K562 (cell line): ENCODE data around the gene NAPEPLD. TPM values are rescaled to one million over a fixed set of nuclear protein-coding genes. Genes with fewer than 3 reads are reported as not detected.
"Not testable (repeated sequence)": the region's sequence is repeated elsewhere in the genome, so short reads cannot be mapped to it uniquely, and the experiment has no call there.

Experiments used
- ATAC-seq: fragments of 200-7000 bp; cut with Tn5 transposase; 3 replicates; pipeline ENCODE4 v1.9.1; 2020; ENCODE audit warnings: moderate library complexity
- BruUV-seq: library from RNA; stranded (reverse); fragments of 400-500 nt; replicated peaks from 2 replicates; lab custom pipeline; 2021; lab: Mats Ljungman, UMichigan
- CTCF ChIA-PET: fragments of 300-600 bp; formaldehyde crosslinking; extraction: SDS; loops from one replicate; lab custom pipeline; 2021; ENCODE audit warnings: low intra/inter-chr PET ratio; lab: Yijun Ruan, JAX
- POLR2A ChIA-PET: fragments of 300-600, 350-650 bp; sonication (Branson Sonifier 250); formaldehyde crosslinking; extraction: SDS; loops from one replicate; lab custom pipeline; 2021; ENCODE audit warnings: antibody characterized with exemption, inconsistent platforms; lab: Yijun Ruan, JAX
- DNase-seq, 4 experiments: peaks; one replicate each; pipeline versions ENCODE4 v3.0.0 to v3.0.0-alpha.2; 2011 to 2018; ENCODE audit warnings: low spot score in 3 of 4, mixed read lengths in 3 of 4; ENCODE audit errors: extremely low read depth in 1 of 4
- FAIRE-seq: peaks from 2 replicates; lab custom pipeline; 2011; peaks lifted over from hg19 to GRCh38; lab: Jason Lieb, UNC
- H2AFZ ChIP-seq: 2 replicates; pipeline ENCODE4 v1.6.0; 2011; ENCODE audit warnings: low read depth, low read length, control low read depth, inconsistent platforms
- H3K27ac ChIP-seq: fragments of 200-600 bp; 3 replicates; pipeline ENCODE4 v1.8.0; 2011; ENCODE audit warnings: low read depth, mild to moderate bottlenecking, control low read depth, inconsistent platforms, low read length, moderate library complexity, mixed read lengths; ENCODE audit errors: extremely low read depth
- H3K27me3 ChIP-seq, 2 experiments: fragments of 300-600 bp in 1 of 2; 2 replicates in 1 of 2; 3 replicates in 1 of 2; pipeline versions ENCODE4 v1.6.0 to v1.8.0; 2011; ENCODE audit warnings: inconsistent platforms in 2 of 2, low read length in 2 of 2, mild to moderate bottlenecking in 1 of 2, mixed read lengths in 1 of 2, moderate library complexity in 1 of 2; ENCODE audit not compliant: control insufficient read depth in 2 of 2, insufficient read depth in 2 of 2
- H3K36me3 ChIP-seq: fragments of 300-600 bp; 3 replicates; pipeline ENCODE4 v1.8.0; 2011; ENCODE audit warnings: mild to moderate bottlenecking, low read length, inconsistent platforms; ENCODE audit not compliant: control insufficient read depth, insufficient read depth
- H3K4me1 ChIP-seq, 2 experiments: fragments of 200-600 bp in 1 of 2; replicated peaks in 1 of 2; 2 replicates in 1 of 2; 3 replicates in 1 of 2; pipeline versions ENCODE4 v1.5.1 to v1.8.0; 2011; ENCODE audit warnings: inconsistent platforms in 2 of 2, low read length in 2 of 2, mild to moderate bottlenecking in 1 of 2, mixed read lengths in 1 of 2, moderate library complexity in 1 of 2; ENCODE audit not compliant: control insufficient read depth in 2 of 2, insufficient read depth in 2 of 2
- H3K4me2 ChIP-seq: 2 replicates; pipeline ENCODE4 v1.6.1; 2011; ENCODE audit warnings: low read length, control low read depth, inconsistent platforms, mixed read lengths; ENCODE audit not compliant: insufficient read depth
- H3K4me3 ChIP-seq: fragments of 200-600 bp; sonication (generic), shearing (Covaris generic); 2 replicates; pipeline ENCODE4 v1.5.1; 2016; ENCODE audit warnings: control low read depth, inconsistent platforms
- H3K79me2 ChIP-seq: fragments of 200-600 bp; 3 replicates; pipeline ENCODE4 v1.8.0; 2011; ENCODE audit warnings: low read length, inconsistent platforms; ENCODE audit not compliant: control insufficient read depth, insufficient read depth
- H3K9ac ChIP-seq, 2 experiments: 2 replicates each; pipeline versions ENCODE4 v1.6.0 to v1.6.1; 2011; ENCODE audit warnings: low read depth in 2 of 2, low read length in 2 of 2, control low read depth in 1 of 2, inconsistent platforms in 1 of 2, mild to moderate bottlenecking in 1 of 2, mixed read lengths in 1 of 2; ENCODE audit not compliant: insufficient read depth in 1 of 2
- H3K9me1 ChIP-seq: one replicate; pipeline ENCODE4 v1.6.0; 2011; ENCODE audit warnings: inconsistent platforms, mild to moderate bottlenecking, low read length, moderate library complexity; ENCODE audit not compliant: control insufficient read depth, insufficient read depth
- H3K9me3 ChIP-seq: replicated peaks from 2 replicates; pipeline ENCODE4 v1.5.1; 2011; ENCODE audit warnings: low read depth, low read length, inconsistent platforms; ENCODE audit not compliant: control insufficient read depth, insufficient read depth
- H4K20me1 ChIP-seq: replicated peaks from 2 replicates; pipeline ENCODE4 v1.6.1; 2011; ENCODE audit warnings: low read length, inconsistent platforms, mixed read lengths; ENCODE audit not compliant: control insufficient read depth, insufficient read depth
- SPI1 ChIP-seq: IDR thresholded peaks from 2 replicates; pipeline ENCODE4 v1.6.1; 2011; ENCODE audit warnings: low read depth, low read length, control low read depth, borderline replicate concordance
- WGBS: fragments of 100-300 bp; shearing (Covaris generic); methylation state at CpG from one replicate; pipeline ENCODE4 v1.1.6; 2016; ENCODE audit warnings: low coverage, mixed read lengths; ENCODE audit not compliant: insufficient coverage; ENCODE audit errors: missing lambda C conversion rate; 5-methylcytosine and 5-hydroxymethylcytosine counted together
- in situ Hi-C: fragments of 300-500 bp; cut with MboI; formaldehyde crosslinking; loops from 4 replicates; pipeline ENCODE4 v1.15.0; 2018; ENCODE audit warnings: inconsistent platforms, mixed read lengths
- intact Hi-C: fragments of 100-400 bp; cut with micrococcal nuclease; formaldehyde crosslinking; loops from 2 replicates; pipeline ENCODE4 v1.14.2; 2022
- polyA plus RNA-seq, 8 experiments: library from polyadenylated mRNA; depleted of rRNA in 4 of 8; stranded (reverse) in 5 of 8; unstranded in 3 of 8; fragments of >200 nt; fragmentation: Nextera tagmentation in 2 of 8; fragmentation: Illumina TruSeq in 1 of 8; extraction: Ambion mirVana in 2 of 8; extraction: Trizol in 1 of 8; gene quantifications; 2 replicates each; pipeline versions ENCODE4 v1.2.1 to v1.2.3, GENCODE V29; 2011 to 2014; ENCODE audit warnings: inconsistent platforms in 1 of 8, missing spikeins in 1 of 8
- total RNA-seq, 7 experiments: library from RNA; depleted of rRNA in 6 of 7; stranded (reverse); fragments of >200 nt in 6 of 7; fragmentation: Illumina TruSeq in 2 of 7; extraction: Trizol in 2 of 7; gene quantifications; 2 replicates each; pipeline versions ENCODE4 v1.2.1 to v1.2.3, GENCODE V29; 2011 to 2021; ENCODE audit warnings: low replicate concordance in 1 of 7

Gene NAPEPLD
- total and polyA plus RNA-seq, 9 of the 15 experiments (the other 6 are each of a cell fraction or from before 2014, with no cell fraction given), result 3.2 to 11.0 (median 7.5) TPM

GRCh38 chr7:103163087-103163825, 14.4 kb upstream of the NAPEPLD start:
- H3K79me2 ChIP-seq, BruUV-seq, H3K4me2 ChIP-seq, H4K20me1 ChIP-seq, intact Hi-C loops, H3K9me1 ChIP-seq, DNase-seq, H2AFZ ChIP-seq, H3K27ac ChIP-seq, H3K27me3 ChIP-seq, ATAC-seq: not testable (repeated sequence)
- 23% methylated on average over 5 of the region's 5 CpGs for WGBS
- peaks cover 0 to 11% of the 10 kb centered on the region in 2 experiments; a peak in 3 of 5 replicates for H3K4me1 ChIP-seq
- POLR2A ChIA-PET, result interaction anchor here (1.0 kb wide), 1 partner anchor 14 kb away, joined by 4 read pairs; the partner anchor contains the start of gene NAPEPLD
- TF ChIP-seq SPI1, result peak; percentile 93
- TF ChIP-seq, all 486 proteins: peak for 1; not testable (repeated sequence) for 485
- FAIRE-seq, H3K9me3 ChIP-seq, H3K4me3 ChIP-seq, H3K36me3 ChIP-seq, H3K9ac ChIP-seq, in situ Hi-C loops, CTCF ChIA-PET: not testable (repeated sequence)

- H4K20me1 ChIP-seq, H3K4me3 ChIP-seq, H3K4me2 ChIP-seq, H3K36me3 ChIP-seq, H3K79me2 ChIP-seq, H3K27me3 ChIP-seq, H3K27ac ChIP-seq, H2AFZ ChIP-seq, H3K9me3 ChIP-seq, in situ Hi-C loops, BruUV-seq, CTCF ChIA-PET, intact Hi-C loops, FAIRE-seq, POLR2A ChIA-PET, ATAC-seq, H3K9me1 ChIP-seq, H3K9ac ChIP-seq: not testable (repeated sequence)
- 10% methylated on average over 2 of the region's 2 CpGs for WGBS
- H3K4me1 ChIP-seq, result peaks cover 0 to 12% of the 10 kb centered on the region in 2 experiments; a peak in 3 of 5 replicates
- peak in 1 of 4 experiments; percentile 1 for DNase-seq
These were observed 13.7 kb upstream of the NAPEPLD start for GRCh38 chr7:103162641-103163040.

GRCh38 chr7:103161998-103162616, 13.2 kb upstream of the NAPEPLD start:
- H3K9me3 ChIP-seq, H3K9me1 ChIP-seq, in situ Hi-C loops, CTCF ChIA-PET, H4K20me1 ChIP-seq, intact Hi-C loops, BruUV-seq, H3K79me2 ChIP-seq, H3K27ac ChIP-seq, H3K27me3 ChIP-seq, ATAC-seq, H2AFZ ChIP-seq, DNase-seq, FAIRE-seq, H3K4me3 ChIP-seq, H3K4me2 ChIP-seq, H3K36me3 ChIP-seq, H3K9ac ChIP-seq, POLR2A ChIA-PET: not testable (repeated sequence)
- peaks cover 0 to 12% of the 10 kb centered on the region in 2 experiments; a peak in 3 of 5 replicates for H3K4me1 ChIP-seq
- 53% methylated on average over 2 of the region's 3 CpGs for WGBS
